DMS114 treated with DMSO at 0.1 percent for 48 hours (cell line): ENCODE results near the gene PRKAB1.
"Not testable (repeated sequence)": the region's sequence is repeated elsewhere in the genome, so short reads cannot be mapped to it uniquely, and the experiment has no call there.

ENCODE experiments used
- DNase-seq: peaks from one replicate; lab custom pipeline; 2025; ENCODE audit not compliant: unreplicated experiment; lab: John Stamatoyannopoulos, UW

Gene PRKAB1

GRCh38 chr12:119667577-119668323 lies at the start of gene PRKAB1:
TSS of gene PRKAB1 (plus strand) at chr12:119668133. CDS start at chr12:119668245, 112 bp downstream.
- DNase-seq: peak; percentile 95

DNA sequence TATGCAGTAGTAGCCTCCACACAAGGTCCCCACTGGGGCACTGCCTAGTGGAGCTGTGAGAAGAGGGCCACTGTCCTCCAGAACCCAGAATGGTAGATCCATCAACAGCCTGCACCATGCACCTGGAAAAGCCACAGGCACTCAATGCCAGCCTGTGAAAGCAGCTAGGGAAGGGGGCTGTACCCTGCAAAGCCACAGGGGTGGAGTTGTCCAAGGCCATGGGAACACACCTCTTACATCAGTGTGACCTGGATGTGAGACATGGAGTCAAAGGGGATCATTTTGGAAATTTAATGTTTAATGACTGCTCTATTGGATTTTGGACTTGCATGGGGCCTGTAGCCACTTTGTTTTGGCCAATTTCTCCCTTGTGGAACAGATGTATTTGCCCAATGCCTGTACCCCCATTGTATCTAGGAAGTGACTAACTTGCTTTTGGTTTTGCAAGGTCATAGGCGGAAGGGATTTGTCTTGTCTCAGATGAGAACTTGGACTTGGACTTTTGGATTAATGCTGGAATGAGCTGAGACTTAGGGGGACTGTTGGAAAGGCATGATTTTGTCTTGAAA lies 49.5 kb upstream of the PRKAB1 start:
- DNase-seq: not testable (repeated sequence)

- no peak for DNase-seq
Observed at GRCh38 chr12:119620490-119620889, 47.4 kb upstream of the PRKAB1 start.

GRCh38 chr12:119621878-119622277 lies 46.1 kb upstream of the PRKAB1 start:
- DNase-seq: no peak

DNA sequence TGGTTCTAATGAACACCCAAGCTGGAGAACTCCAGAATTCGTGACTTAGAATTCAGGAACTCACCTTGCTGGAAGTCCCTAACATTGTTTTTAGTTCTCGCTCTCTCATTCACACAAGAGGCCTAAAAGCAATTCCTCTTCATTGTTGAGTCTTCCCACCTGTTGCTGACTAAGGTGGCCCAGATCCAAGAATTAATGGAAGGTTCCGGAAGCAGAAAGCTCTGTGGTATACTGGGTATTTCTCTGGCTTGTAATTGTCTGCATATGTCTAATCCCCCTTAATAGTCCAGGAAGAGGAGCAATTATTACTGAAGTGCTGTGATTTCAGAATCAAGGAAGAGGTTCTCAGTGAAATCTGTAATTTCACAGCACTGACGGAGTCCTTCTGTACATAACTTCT lies 43.0 kb upstream of the PRKAB1 start:
- no peak for DNase-seq

- DNase-seq: no peak
Observed at GRCh38 chr12:119627019-119627643, 40.8 kb upstream of the PRKAB1 start.

- no peak for DNase-seq
Observed at GRCh38 chr12:119627686-119628085, 40.2 kb upstream of the PRKAB1 start.

- no peak for DNase-seq
Observed at GRCh38 chr12:119630223-119630780, 37.6 kb upstream of the PRKAB1 start.

GRCh38 chr12:119630962-119631550 lies 36.9 kb upstream of the PRKAB1 start:
- DNase-seq: no peak

- DNase-seq: no peak
Observed at GRCh38 chr12:119631930-119632678, 35.8 kb upstream of the PRKAB1 start.

GRCh38 chr12:119634743-119635142 lies 33.2 kb upstream of the PRKAB1 start:
- DNase-seq: no peak

DNA sequence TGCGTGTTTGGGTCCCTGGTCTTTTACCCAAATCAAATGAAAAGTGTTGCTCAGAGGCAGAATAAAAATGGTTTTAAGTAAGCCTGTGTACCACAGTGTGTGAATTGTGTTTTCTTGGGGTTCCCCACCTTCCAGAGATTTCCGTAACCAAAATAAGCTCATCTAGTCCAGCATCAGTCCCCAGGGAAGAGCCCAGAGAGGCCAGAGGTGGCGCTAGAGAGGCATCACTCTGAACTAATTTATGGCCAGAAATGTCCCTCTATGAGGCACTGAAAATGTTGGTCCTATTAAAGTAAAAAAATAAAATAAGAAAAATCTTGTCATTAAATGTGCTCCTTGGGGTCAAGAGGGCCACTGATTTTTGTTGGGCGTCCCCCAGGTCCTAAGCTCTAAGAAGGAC lies 24.9 kb upstream of the PRKAB1 start:
- DNase-seq: no peak

GRCh38 chr12:119644930-119645329 lies 23.0 kb upstream of the PRKAB1 start:
- DNase-seq: no peak

DNA sequence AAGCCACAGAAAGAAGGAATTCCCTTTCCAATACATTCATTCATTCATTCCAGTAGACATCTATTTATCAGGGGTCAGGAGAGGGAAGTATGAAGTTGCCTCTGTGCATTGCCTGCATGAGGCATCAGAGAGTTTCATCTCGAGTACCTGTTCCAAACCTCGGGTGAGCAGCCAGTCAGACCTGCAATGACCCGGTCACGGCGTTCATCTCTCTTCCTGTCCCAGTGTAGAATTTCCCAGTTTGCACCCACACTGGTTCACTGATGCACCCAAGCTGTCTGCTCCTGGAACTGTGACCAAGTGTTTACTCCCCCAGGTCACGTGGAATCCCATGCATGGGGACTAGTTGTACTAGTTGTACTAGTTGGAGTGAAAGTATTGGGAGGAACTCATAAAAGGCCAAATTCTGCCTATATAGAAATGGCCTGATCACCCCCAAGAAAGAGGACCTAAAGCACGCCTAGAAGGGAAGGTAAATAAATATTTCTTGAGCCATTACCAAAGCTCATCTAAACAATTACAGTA lies 22.3 kb upstream of the PRKAB1 start:
- no peak for DNase-seq

GRCh38 chr12:119649202-119649808 lies 18.6 kb upstream of the PRKAB1 start:
- DNase-seq: no peak

DNA sequence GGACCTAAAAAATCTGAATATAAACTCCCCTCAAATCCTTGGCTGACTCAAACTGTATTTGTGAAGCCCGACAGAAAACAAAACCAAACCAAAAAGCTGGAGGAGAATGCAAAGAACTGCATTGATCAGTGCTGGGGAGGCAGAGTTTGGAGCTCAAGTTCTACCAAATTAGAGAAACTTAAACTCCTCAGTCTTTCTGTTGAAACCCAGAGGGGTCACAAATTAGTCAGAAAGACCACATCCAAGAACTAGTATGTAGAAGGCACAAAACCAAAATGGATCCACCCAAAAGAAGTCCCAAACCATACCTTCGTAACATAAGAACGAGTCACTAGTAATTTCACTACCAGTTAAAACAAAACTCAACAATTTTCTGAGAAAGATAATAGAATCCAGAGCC lies 15.3 kb upstream of the PRKAB1 start:
- no peak for DNase-seq

- not testable (repeated sequence) for DNase-seq
Observed at GRCh38 chr12:119657001-119657400, 10.9 kb upstream of the PRKAB1 start.

DNA sequence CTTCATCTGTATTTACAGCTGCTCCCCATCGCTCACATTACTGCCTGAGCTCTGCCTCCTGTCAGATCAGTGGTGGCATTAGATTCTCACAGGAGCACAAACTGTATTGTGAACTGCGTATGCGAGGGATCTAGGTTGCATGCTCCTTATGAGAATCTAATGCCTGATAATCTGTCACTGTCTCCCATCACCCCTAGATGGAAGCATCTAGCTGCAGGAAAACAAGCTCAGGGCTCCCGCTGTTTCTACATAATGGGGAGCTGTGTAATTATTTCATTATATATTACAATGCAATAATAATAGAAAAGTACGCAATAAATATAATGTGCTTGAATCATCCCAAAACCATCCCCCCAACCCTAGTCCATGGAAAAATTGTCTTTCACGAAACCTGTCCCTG lies 9.8 kb upstream of the PRKAB1 start:
- not testable (repeated sequence) for DNase-seq

GRCh38 chr12:119659289-119659897 lies 8.5 kb upstream of the PRKAB1 start:
- peak; percentile 48 for DNase-seq

DNA sequence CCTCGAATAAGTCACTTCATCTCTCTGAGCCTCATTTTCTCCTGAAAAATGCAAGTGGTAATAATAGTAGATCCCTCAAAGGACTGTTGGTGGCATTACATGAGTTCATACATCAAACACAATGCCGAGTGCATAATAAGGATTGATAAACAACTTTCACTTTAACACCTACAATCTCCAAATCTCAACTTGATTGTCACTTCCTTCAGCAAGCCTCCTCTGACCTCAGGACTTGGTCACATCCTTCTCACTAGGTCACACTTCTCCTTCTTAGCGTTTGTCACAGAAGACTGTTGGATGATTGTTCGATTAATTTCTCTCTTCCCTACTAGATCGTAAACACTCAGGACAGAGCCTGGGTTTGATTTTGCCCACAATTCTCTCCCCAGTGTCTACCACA lies 7.9 kb upstream of the PRKAB1 start:
- no peak for DNase-seq
